ENCODE data around the gene IRF5.

IRF5 gene

DNA sequence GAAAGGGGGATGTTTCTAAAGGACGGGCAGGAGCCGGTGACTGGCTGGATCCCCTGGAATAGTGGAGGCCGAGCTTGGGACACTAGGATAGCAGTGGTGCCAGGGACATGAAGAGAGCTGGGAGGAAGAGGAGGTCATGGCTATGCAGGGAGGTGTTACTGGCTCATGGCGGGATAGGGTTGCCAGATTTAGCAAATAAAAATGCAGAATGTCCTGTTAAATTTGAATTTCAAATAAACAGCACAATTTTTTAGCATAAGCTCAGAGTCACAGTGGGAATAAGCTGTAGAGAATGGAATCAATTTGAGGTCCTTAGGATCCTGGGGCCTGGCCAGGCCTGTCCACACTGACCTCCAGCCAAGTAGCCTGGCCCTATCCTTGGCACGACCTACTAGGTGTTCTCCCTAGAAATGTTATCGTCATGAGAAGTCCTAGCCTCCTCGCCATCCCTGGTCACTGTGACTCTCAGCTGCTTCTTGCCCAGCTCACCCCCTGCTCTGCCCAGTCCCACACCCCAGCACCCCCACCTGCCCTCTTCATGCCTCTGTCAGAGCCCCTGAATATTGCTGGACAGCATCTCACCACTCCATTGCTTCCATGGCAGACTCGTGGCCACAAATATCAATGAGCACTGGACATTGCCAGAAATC, 19.6 kb upstream of the IRF5 start:
- H3K4me3 ChIP-seq (ENCODE audit: severe bottlenecking), result no peak overlapping the region
- ATAC-seq (ENCODE audit: low read depth) (no peak), DNase-seq (ENCODE audit: low spot score) (peak; percentile 25)
- peaks cover 16% of the 10 kb centered on the region for H3K27me3 ChIP-seq (ENCODE audit: insufficient read depth, poor library complexity, severe bottlenecking)
- H3K9me3 ChIP-seq (ENCODE audit: severe bottlenecking), result no peaks in the 10 kb centered on the region
- H3K27ac ChIP-seq (ENCODE audit: poor library complexity, severe bottlenecking), result no peak overlapping the region
- no peaks in the 10 kb centered on the region for H3K36me3 ChIP-seq (ENCODE audit: low read depth)
- TF ChIP-seq, protein P1, sequence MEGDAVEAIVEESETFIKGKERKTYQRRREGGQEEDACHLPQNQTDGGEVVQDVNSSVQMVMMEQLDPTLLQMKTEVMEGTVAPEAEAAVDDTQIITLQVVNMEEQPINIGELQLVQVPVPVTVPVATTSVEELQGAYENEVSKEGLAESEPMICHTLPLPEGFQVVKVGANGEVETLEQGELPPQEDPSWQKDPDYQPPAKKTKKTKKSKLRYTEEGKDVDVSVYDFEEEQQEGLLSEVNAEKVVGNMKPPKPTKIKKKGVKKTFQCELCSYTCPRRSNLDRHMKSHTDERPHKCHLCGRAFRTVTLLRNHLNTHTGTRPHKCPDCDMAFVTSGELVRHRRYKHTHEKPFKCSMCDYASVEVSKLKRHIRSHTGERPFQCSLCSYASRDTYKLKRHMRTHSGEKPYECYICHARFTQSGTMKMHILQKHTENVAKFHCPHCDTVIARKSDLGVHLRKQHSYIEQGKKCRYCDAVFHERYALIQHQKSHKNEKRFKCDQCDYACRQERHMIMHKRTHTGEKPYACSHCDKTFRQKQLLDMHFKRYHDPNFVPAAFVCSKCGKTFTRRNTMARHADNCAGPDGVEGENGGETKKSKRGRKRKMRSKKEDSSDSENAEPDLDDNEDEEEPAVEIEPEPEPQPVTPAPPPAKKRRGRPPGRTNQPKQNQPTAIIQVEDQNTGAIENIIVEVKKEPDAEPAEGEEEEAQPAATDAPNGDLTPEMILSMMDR (IDR thresholded peaks at IDR 0.05; ENCODE audit: poor library complexity, severe bottlenecking), result no peak
- no peaks in the 10 kb centered on the region for H3K4me1 ChIP-seq (ENCODE audit: insufficient read depth, poor library complexity, severe bottlenecking)

DNA sequence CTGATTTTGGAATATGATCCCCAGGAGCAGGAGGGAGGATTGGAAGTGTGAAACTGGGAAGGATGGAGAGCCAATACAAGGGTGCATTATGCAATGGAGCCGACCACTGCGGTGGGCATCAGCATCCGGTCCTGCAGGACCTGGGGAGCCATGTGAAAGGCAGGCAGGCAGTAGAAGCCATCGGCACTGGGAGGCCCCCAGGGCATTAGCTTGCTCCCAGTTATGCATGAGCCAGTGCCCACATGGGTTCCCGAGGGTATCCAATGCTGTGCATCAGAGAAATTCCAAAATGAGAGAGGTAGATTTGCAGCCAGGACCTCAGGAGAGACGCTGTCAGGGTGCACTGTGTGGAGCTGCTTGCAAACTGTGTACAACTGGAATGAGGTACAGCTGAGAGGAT, 18.5 kb upstream of the IRF5 start:
- H3K36me3 ChIP-seq (ENCODE audit: low read depth), result no peaks in the 10 kb centered on the region
- TF ChIP-seq, protein P1 (IDR thresholded peaks at IDR 0.05; ENCODE audit: poor library complexity, severe bottlenecking), result no peak
- H3K27ac ChIP-seq (ENCODE audit: poor library complexity, severe bottlenecking), result no peak overlapping the region
- ATAC-seq (ENCODE audit: low read depth), result no peak
- no peaks in the 10 kb centered on the region for H3K9me3 ChIP-seq (ENCODE audit: severe bottlenecking)
- H3K27me3 ChIP-seq (ENCODE audit: insufficient read depth, poor library complexity, severe bottlenecking), result peaks cover 16% of the 10 kb centered on the region
- no peak overlapping the region for H3K4me3 ChIP-seq (ENCODE audit: severe bottlenecking)
- no peaks in the 10 kb centered on the region for H3K4me1 ChIP-seq (ENCODE audit: insufficient read depth, poor library complexity, severe bottlenecking)
- peak; percentile 34 for DNase-seq (ENCODE audit: low spot score)

DNA sequence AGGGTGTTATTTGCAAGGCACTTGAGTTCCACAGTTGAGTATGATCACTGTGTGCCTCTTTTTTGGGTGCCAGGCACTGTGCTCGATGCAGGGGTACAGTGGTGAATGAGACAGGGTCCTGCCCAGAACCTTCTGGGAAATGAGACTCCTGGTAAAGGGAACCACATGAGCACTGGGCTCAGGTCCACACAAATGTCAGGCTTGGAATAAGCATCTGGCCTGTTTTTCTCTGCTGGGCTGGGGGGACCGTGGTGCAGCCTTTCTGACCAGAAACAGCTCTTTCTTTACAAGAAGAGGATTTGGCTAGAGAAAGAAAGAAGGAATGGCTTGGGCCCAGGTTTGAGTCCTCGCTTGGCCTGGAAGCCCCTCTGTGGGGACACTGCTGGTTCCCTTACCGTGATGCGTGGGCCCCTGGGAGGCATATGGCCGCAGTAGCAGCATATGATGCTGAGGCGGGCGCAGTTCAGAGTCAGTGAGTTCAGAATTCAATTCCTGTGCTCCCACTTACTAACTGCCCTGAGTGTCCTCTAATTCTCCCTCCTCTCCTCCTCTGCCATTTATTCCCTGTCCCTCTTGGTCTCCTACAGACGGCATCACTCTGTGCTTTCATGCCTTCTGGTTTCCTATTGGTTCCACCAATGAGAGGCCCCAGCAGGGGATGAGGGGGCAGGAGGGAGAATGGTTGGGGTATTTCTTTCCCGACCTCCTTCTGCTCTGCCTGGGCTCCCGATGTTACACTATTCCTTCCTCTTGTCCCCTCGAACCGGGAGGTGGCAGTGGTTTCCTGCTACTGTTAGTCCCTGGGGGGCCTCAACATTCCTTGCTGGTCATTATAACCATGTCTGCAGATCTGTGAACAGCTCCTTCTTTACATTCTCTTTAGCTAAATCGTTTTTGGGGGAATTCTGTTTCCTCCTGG, 17.6 kb upstream of the IRF5 start:
- Histone ChIP-seq H3K9me3 (ENCODE audit: severe bottlenecking) (no peaks in the 10 kb centered on the region), H3K27ac (ENCODE audit: poor library complexity, severe bottlenecking) (no peak overlapping the region), H3K36me3 (ENCODE audit: low read depth) (no peaks in the 10 kb centered on the region), H3K27me3 (ENCODE audit: insufficient read depth, poor library complexity, severe bottlenecking) (peaks cover 15% of the 10 kb centered on the region), H3K4me3 (ENCODE audit: severe bottlenecking) (no peak overlapping the region), H3K4me1 (ENCODE audit: insufficient read depth, poor library complexity, severe bottlenecking) (no peaks in the 10 kb centered on the region)
- no peak for ATAC-seq (ENCODE audit: low read depth)
- TF ChIP-seq, protein P1 (IDR thresholded peaks at IDR 0.05; ENCODE audit: poor library complexity, severe bottlenecking), result no peak
- DNase-seq (ENCODE audit: low spot score), result peak; percentile 22

DNA sequence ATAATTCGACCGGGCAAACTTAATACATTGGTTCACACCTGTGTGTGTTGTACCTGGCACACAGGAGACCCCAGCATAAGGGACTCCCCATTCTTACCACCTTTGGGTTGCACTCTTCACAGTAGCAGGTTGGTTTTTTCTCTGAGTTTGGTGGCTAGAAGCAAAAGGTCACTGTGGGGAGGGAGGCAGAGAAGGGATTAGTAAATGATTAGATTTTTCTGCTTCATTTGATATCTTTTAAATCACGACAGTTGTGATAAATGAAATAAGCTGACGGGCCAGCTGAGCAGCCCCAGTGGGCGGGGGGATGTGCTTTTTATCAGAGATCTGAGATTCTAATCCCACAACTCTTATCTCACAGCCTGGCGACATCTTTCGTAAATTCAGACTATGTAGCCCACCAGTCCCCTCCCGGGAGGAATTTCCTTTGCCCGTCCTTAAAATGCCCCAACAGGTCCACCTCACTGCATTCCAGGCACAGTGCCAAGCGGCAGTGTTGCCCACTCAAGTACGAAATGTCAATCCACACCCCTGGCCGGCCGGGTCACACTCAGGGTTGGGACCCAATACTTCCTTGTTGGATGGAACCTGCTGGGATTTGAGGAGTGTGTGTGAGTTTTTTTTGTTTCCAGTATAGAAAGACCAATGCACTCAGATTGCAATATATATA, 16.7 kb upstream of the IRF5 start:
- H3K36me3 ChIP-seq (ENCODE audit: low read depth), result no peaks in the 10 kb centered on the region
- H3K4me1 ChIP-seq (ENCODE audit: insufficient read depth, poor library complexity, severe bottlenecking), result no peaks in the 10 kb centered on the region
- TF ChIP-seq, protein P1 (IDR thresholded peaks at IDR 0.05; ENCODE audit: poor library complexity, severe bottlenecking), result no peak
- no peak overlapping the region for H3K4me3 ChIP-seq (ENCODE audit: severe bottlenecking)
- no peak overlapping the region for H3K27ac ChIP-seq (ENCODE audit: poor library complexity, severe bottlenecking)
- peaks cover 12% of the 10 kb centered on the region for H3K27me3 ChIP-seq (ENCODE audit: insufficient read depth, poor library complexity, severe bottlenecking)
- ATAC-seq (ENCODE audit: low read depth) (no peak), DNase-seq (ENCODE audit: low spot score) (peak; percentile 59)
- no peaks in the 10 kb centered on the region for H3K9me3 ChIP-seq (ENCODE audit: severe bottlenecking)

All from RWPE2 (cell line).